HCT116 (cell line): Measurements from ENCODE around the gene TSPAN31. TPM values are rescaled to one million over a fixed set of nuclear protein-coding genes. Genes with fewer than 3 reads are reported as not detected.

ENCODE experiments used
- ATAC-seq: fragments of 200-7000 bp; cut with Tn5 transposase; 2 replicates; pipeline ENCODE4 v1.9.1; 2020; ENCODE audit warnings: mild to moderate bottlenecking, moderate library complexity
- BruUV-seq: library from RNA; stranded (reverse); fragments of 400-500 nt; replicated peaks from 2 replicates; lab custom pipeline; 2021; lab: Mats Ljungman, UMichigan
- CTCF ChIA-PET: fragments of 300-600 bp; sonication (Branson Sonifier 250); formaldehyde crosslinking; loops from one replicate; lab custom pipeline; 2021; ENCODE audit warnings: antibody characterized with exemption; lab: Charles Lee
- POLR2A ChIA-PET: fragments of 300-600, 350-600 bp; sonication (Branson Sonifier 250); formaldehyde crosslinking; loops from one replicate; lab custom pipeline; 2021; ENCODE audit warnings: antibody characterized with exemption; lab: Charles Lee
- RAD21 ChIA-PET, 2 experiments: fragments of 300-600 bp; sonication (Branson Sonifier 250); formaldehyde crosslinking; loops; one replicate each; lab custom pipeline; 2023; ENCODE audit warnings: low total read pairs in 2 of 2; ENCODE audit not compliant: uncharacterized antibody in 2 of 2, unreplicated experiment in 2 of 2, low non-redundant PET in 1 of 2; lab: Charles Lee
- DNase-seq: peaks from one replicate; pipeline ENCODE4 v3.0.0-alpha.2; 2010; ENCODE audit warnings: low read depth, low spot score
- H2AFZ ChIP-seq: fragments of 200-600 bp; shearing (Covaris generic), sonication (generic); 2 replicates; pipeline ENCODE4 v1.6.1; 2017; ENCODE audit warnings: low read depth, mixed run types, mixed read lengths, antibody characterized with exemption, low read length; ENCODE audit not compliant: poor library complexity, severe bottlenecking
- H3K27ac ChIP-seq: 2 replicates; pipeline ENCODE4 v1.5.1; 2012; ENCODE audit warnings: low read depth, low read length
- H3K27me3 ChIP-seq: fragments of 200-600 bp; sonication (generic); 2 replicates; pipeline ENCODE4 v1.6.1; 2016; ENCODE audit warnings: mixed run types, low read length, mixed read lengths; ENCODE audit not compliant: insufficient read depth
- H3K36me3 ChIP-seq, 2 experiments: fragments of 200-500 bp in 1 of 2; fragments of 200-600 bp in 1 of 2; sonication (Bioruptor generic) in 1 of 2; sonication (generic) in 1 of 2; 2 replicates each; pipeline versions ENCODE4 v1.5.1 to v1.6.1; 2014 to 2016; ENCODE audit warnings: low read length in 2 of 2, inconsistent platforms in 1 of 2, mixed read lengths in 1 of 2, mixed run types in 1 of 2; ENCODE audit not compliant: insufficient read depth in 2 of 2, control insufficient read depth in 1 of 2
- H3K4me1 ChIP-seq, 2 experiments: fragments of 200-600 bp in 1 of 2; sonication (generic) in 1 of 2; 2 replicates each; pipeline versions ENCODE4 v1.5.1 to v1.6.1; 2012 to 2017; ENCODE audit warnings: low read length in 2 of 2, inconsistent platforms in 1 of 2, mild to moderate bottlenecking in 1 of 2, mixed read lengths in 1 of 2, mixed run types in 1 of 2, moderate library complexity in 1 of 2; ENCODE audit not compliant: insufficient read depth in 2 of 2, control insufficient read depth in 1 of 2
- H3K4me2 ChIP-seq: fragments of 200-600 bp; sonication (generic); 2 replicates; pipeline ENCODE4 v1.6.1; 2017; ENCODE audit warnings: mixed run types, low read length, mixed read lengths
- H3K4me3 ChIP-seq, 2 experiments: fragments of 200-600 bp in 1 of 2; sonication (generic) in 1 of 2; replicated peaks in 1 of 2; 2 replicates each; pipeline ENCODE4 v1.5.1; 2011 to 2016; ENCODE audit warnings: low read length in 2 of 2, control low read depth in 1 of 2, low read depth in 1 of 2, mild to moderate bottlenecking in 1 of 2, mixed read lengths in 1 of 2, mixed run types in 1 of 2
- H3K79me2 ChIP-seq: fragments of 200-600 bp; sonication (generic); 2 replicates; pipeline ENCODE4 v1.6.1; 2017; ENCODE audit warnings: mild to moderate bottlenecking, mixed run types, low read length, moderate library complexity, mixed read lengths; ENCODE audit not compliant: insufficient read depth
- H3K9ac ChIP-seq: fragments of 200-600 bp; sonication (generic); 2 replicates; pipeline ENCODE4 v1.6.1; 2016; ENCODE audit warnings: low read length, mixed read lengths
- H3K9me2 ChIP-seq: fragments of 200-600 bp; sonication (generic), shearing (Covaris generic); 2 replicates; pipeline ENCODE4 v1.6.1; 2017; ENCODE audit warnings: mixed run types, mild to moderate bottlenecking, moderate library complexity; ENCODE audit not compliant: insufficient read depth
- H3K9me3 ChIP-seq, 2 experiments: fragments of 200-500 bp in 1 of 2; fragments of 200-600 bp in 1 of 2; sonication (Bioruptor generic) in 1 of 2; sonication (generic) in 1 of 2; 2 replicates each; pipeline ENCODE4 v1.6.1; 2014 to 2017; ENCODE audit warnings: low read length in 2 of 2, mixed read lengths in 2 of 2, inconsistent platforms in 1 of 2, low read depth in 1 of 2, mild to moderate bottlenecking in 1 of 2, mixed run types in 1 of 2, moderate library complexity in 1 of 2; ENCODE audit not compliant: control insufficient read depth in 1 of 2, insufficient read depth in 1 of 2
- H4K20me1 ChIP-seq: fragments of 200-600 bp; sonication (generic), shearing (Covaris generic); 2 replicates; pipeline ENCODE4 v1.6.1; 2017; ENCODE audit warnings: mixed run types, mild to moderate bottlenecking, moderate library complexity; ENCODE audit not compliant: insufficient read depth
- ATF3 ChIP-seq: IDR thresholded peaks from 2 replicates; pipeline ENCODE4 v1.6.1; 2012
- CEBPB ChIP-seq: IDR thresholded peaks from 2 replicates; pipeline ENCODE4 v1.6.1; 2012; ENCODE audit warnings: low read depth
- CTCF ChIP-seq, 3 experiments: fragments of 200-600 bp in 1 of 3; sonication (generic) in 1 of 3; IDR thresholded peaks in 2 of 3; conservative IDR thresholded peaks in 1 of 3; 2 replicates each; pipeline ENCODE4 v1.5.1; 2012 to 2017; ENCODE audit warnings: low read depth in 2 of 3, low read length in 2 of 3, antibody characterized with exemption in 1 of 3, borderline replicate concordance in 1 of 3, control low read depth in 1 of 3, mild to moderate bottlenecking in 1 of 3, mixed read lengths in 1 of 3, mixed run types in 1 of 3, moderate library complexity in 1 of 3; ENCODE audit not compliant: insufficient read depth in 1 of 3
- EGR1 ChIP-seq: IDR thresholded peaks from 2 replicates; pipeline ENCODE4 v1.6.1; 2012; ENCODE audit warnings: low read depth
- ELF1 ChIP-seq: IDR thresholded peaks from 2 replicates; pipeline ENCODE4 v1.6.1; 2012; ENCODE audit warnings: low read depth, borderline replicate concordance
- EZH2 ChIP-seq: fragments of 200-600 bp; sonication (generic); IDR thresholded peaks from 2 replicates; pipeline ENCODE4 v1.6.1; 2017; ENCODE audit warnings: antibody characterized with exemption, mixed run types
- FOSL1 ChIP-seq: IDR thresholded peaks from 2 replicates; pipeline ENCODE4 v1.6.1; 2012; ENCODE audit warnings: low read depth
- JUND ChIP-seq: IDR thresholded peaks from 2 replicates; pipeline ENCODE4 v1.6.1; 2012
- MAX ChIP-seq: IDR thresholded peaks from 2 replicates; pipeline ENCODE4 v1.6.1; 2012
- POLR2A ChIP-seq: IDR thresholded peaks from 2 replicates; pipeline ENCODE4 v1.7.0; 2011; ENCODE audit warnings: borderline replicate concordance; ENCODE audit not compliant: insufficient read depth, insufficient read length; ENCODE audit errors: extremely low read depth
- POLR2AphosphoS5 ChIP-seq: IDR thresholded peaks from 2 replicates; pipeline ENCODE4 v1.6.1; 2011; ENCODE audit warnings: mild to moderate bottlenecking, low read depth, low read length, moderate library complexity
- REST ChIP-seq: IDR thresholded peaks from 2 replicates; pipeline ENCODE4 v1.6.1; 2012; ENCODE audit warnings: low read depth
- SIN3A ChIP-seq: IDR thresholded peaks from 2 replicates; pipeline ENCODE4 v1.6.1; 2012; ENCODE audit warnings: low read depth
- SP1 ChIP-seq: IDR thresholded peaks from 2 replicates; pipeline ENCODE4 v1.6.1; 2012; ENCODE audit warnings: low read depth
- TCF7L2 ChIP-seq: IDR thresholded peaks from 2 replicates; pipeline ENCODE4 v1.7.0; 2011; ENCODE audit warnings: borderline replicate concordance, inconsistent platforms; ENCODE audit not compliant: insufficient read depth, insufficient read length; ENCODE audit errors: extremely low read depth
- YY1 ChIP-seq: IDR thresholded peaks from 2 replicates; pipeline ENCODE4 v1.6.1; 2011; ENCODE audit warnings: low read length, low read depth, moderate library complexity, mild to moderate bottlenecking; ENCODE audit not compliant: insufficient replicate concordance; ENCODE audit errors: extremely low read depth
- ZFX ChIP-seq: fragments of 450-650 bp; IDR thresholded peaks from 2 replicates; pipeline ENCODE4 v1.6.1; 2017
- ZNF274 ChIP-seq: fragments of 200-500 bp; sonication (Bioruptor generic); IDR thresholded peaks from 2 replicates; pipeline ENCODE4 v1.6.1; 2014; ENCODE audit warnings: mild to moderate bottlenecking, low read depth, low read length, inconsistent platforms
- intact Hi-C: fragments of 100-400 bp; cut with micrococcal nuclease; formaldehyde crosslinking; loops from 2 replicates; pipeline ENCODE4 v1.10.0; 2022
- total RNA-seq: library from RNA; stranded (reverse); gene quantifications from one replicate; pipeline ENCODE4 v1.2.1, GENCODE V29; 2021; ENCODE audit not compliant: unreplicated experiment

Gene TSPAN31
- total RNA-seq, 1 experiment from 2014 or later: 14.9 TPM

- Histone ChIP-seq H3K27ac (no peak overlapping the region), H2AFZ (no peak overlapping the region), H3K79me2 (0 out of 2 replicates have a peak, but pooled peaks cover 6% of the 10 kb centered on the region), H3K4me1 (peaks cover 4 to 10% of the 10 kb centered on the region in 2 experiments; a peak in 3 of 4 replicates), H3K4me2 (no peak overlapping the region), H3K9me3 (no peaks in the 10 kb centered on the region), H3K9me2 (no peaks in the 10 kb centered on the region), H3K36me3 (peaks cover 4 to 6% of the 10 kb centered on the region in 2 experiments; a peak in 2 of 4 replicates), H3K9ac (no peak overlapping the region), H3K27me3 (no peaks in the 10 kb centered on the region), H3K4me3 (no peak overlapping the region), H4K20me1 (no peaks in the 10 kb centered on the region)
- RAD21 ChIA-PET: no interaction called here
- TF ChIP-seq ATF3 (no peak), EGR1 (no peak), ZNF274 (no peak), EZH2 (no peak), CTCF (IDR thresholded peaks at IDR 0.05 in 2 of 3, conservative IDR thresholded peaks at IDR 0.05 in 1 of 3; ENCODE audit: borderline replicate concordance in 1 of 3, insufficient read depth in 1 of 3, low read depth in 2 of 3, low read length in 2 of 3) (no peak), FOSL1 (no peak), ELF1 (no peak), JUND (no peak), CEBPB (no peak), SP1 (no peak), POLR2A (no peak), POLR2AphosphoS5 (no peak), SIN3A (no peak), TCF7L2 (no peak), ZFX (no peak), YY1 (no peak), MAX (no peak), REST (no peak)
- ATAC-seq: no peak
- no peak for DNase-seq
- POLR2A ChIA-PET: no interaction called here
- BruUV-seq: no TSS peak
- intact Hi-C loops: no loop called here
- CTCF ChIA-PET: no interaction called here
Measured at GRCh38 chr12:57695770-57696432, 48.9 kb upstream of the TSPAN31 start.
